GM20431 (cell line): Measurements from ENCODE around the gene C5orf15.

Source experiments
- in situ Hi-C: fragments of 300-500 bp; cut with MseI, MboI; formaldehyde crosslinking; loops from one replicate; pipeline ENCODE4 v1.15.0; 2020; ENCODE audit warnings: low sequenced_read_pairs; ENCODE audit not compliant: unreplicated experiment

Gene C5orf15

GRCh38 chr5:133927300-133928180 is 40.9 kb downstream of the C5orf15 start:
- in situ Hi-C loops: no loop called here

- in situ Hi-C loops: no loop called here
Observed at GRCh38 chr5:133926489-133927299, 41.7 kb downstream of the C5orf15 start.

- in situ Hi-C loops: no loop called here
Observed at GRCh38 chr5:133925866-133926488, 42.4 kb downstream of the C5orf15 start.

DNA sequence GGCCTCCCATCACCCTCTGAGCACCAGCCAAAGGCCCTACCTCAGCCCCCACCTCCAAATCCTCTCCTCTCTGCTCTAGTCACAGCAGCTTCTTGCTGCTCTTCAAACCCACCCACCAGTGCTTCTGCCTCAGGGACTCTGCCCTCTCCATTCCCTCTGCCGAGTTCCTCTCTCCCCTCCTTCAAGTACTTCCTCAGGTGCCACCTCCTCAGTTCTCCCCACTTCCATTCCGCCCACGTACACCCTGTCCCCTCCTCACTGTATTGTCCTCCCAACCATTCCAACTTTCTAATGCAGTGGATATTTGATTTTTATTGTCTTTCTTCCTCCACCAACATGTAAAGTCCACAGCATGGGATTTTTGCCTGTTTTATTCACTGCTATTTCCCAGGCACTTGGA is 43.2 kb downstream of the C5orf15 start:
- in situ Hi-C loops: no loop called here

DNA sequence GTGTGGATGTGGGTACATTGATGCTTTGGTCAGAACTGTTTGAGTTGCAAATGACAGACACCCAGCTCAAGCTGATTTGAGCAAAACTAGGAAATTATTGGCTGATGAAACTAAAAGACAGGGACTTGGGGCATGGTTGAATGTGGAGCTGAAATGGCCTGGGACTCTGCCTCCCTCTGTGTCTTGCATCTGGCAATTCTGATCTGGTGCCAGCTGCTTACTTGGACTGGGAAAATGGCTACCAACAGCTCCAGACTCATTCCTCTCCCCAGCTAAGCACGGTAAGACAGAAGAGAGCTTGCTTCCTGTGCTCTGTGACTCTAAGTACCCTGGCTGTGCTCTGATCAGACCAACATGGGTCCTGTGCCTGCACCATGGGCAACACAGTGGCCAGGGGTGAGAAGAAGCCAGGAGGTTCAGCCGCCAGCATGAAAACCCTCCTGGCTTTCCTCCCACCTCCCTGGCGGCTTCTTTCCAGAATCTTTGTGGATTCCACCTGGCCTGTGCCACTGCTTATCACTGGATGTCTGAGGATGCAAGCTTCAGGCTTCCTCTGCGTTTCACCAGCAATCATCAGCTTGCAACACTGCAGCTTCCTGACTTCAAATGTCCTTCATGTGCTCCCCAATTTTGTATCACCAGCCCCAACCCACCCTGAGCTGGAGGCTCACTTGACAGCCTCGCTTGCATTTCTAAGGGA is 44.1 kb downstream of the C5orf15 start:
- in situ Hi-C loops: no loop called here

- in situ Hi-C loops: no loop called here
Observed at GRCh38 chr5:133921979-133922378, 46.4 kb downstream of the C5orf15 start.

GRCh38 chr5:133921069-133921468 is 47.4 kb downstream of the C5orf15 start:
- in situ Hi-C loops: no loop called here

- in situ Hi-C loops: no loop called here
Observed at GRCh38 chr5:133919148-133920136, 49.0 kb downstream of the C5orf15 start.

GRCh38 chr5:133918731-133919130 is 49.7 kb downstream of the C5orf15 start:
- in situ Hi-C loops: no loop called here

DNA sequence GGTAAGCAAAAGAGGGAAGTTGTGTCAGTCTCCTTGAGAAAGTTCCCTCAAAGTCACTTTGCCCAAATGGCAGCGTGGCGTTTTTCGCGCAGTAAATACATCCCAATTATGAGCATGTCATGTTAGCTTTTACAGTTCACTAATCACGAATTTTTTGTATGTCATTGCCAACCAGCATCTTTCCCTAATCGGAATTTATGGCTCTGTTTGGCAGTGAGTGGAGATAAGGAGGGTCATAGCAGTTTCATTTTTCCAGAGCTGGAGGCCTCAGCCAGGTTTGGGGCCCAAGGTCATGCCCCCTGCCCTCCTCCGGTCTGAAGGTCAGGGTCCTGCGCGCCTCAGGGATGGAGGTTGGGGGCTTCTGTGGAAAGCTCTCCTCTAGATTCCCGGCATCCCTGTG is 50.1 kb downstream of the C5orf15 start:
- in situ Hi-C loops: no loop called here

DNA sequence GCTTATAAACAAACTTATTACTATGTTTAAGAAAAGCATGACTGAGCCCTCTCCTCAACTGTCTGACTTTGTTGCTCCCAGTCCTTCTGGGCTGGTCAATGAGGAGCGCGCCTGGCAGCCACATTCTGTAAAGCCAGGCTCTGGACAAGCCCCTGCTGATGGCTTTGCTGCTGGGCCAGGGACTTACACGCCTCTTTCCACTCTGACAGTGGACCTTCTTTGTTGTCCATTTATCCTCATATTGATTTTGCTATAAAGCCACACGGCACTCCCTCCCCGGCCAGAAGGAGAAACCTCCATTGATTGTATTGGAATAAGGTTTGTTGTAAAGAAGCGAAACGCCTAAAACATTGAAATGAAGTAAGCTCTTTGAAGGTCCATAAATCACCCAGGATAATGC is 50.6 kb downstream of the C5orf15 start:
- in situ Hi-C loops: no loop called here

- in situ Hi-C loops: no loop called here
Observed at GRCh38 chr5:133916914-133917313, 51.5 kb downstream of the C5orf15 start.

- in situ Hi-C loops: no loop called here
Observed at GRCh38 chr5:133916479-133916878, 51.9 kb downstream of the C5orf15 start.

GRCh38 chr5:133914434-133914833 is 54.0 kb downstream of the C5orf15 start:
- in situ Hi-C loops: no loop called here

DNA sequence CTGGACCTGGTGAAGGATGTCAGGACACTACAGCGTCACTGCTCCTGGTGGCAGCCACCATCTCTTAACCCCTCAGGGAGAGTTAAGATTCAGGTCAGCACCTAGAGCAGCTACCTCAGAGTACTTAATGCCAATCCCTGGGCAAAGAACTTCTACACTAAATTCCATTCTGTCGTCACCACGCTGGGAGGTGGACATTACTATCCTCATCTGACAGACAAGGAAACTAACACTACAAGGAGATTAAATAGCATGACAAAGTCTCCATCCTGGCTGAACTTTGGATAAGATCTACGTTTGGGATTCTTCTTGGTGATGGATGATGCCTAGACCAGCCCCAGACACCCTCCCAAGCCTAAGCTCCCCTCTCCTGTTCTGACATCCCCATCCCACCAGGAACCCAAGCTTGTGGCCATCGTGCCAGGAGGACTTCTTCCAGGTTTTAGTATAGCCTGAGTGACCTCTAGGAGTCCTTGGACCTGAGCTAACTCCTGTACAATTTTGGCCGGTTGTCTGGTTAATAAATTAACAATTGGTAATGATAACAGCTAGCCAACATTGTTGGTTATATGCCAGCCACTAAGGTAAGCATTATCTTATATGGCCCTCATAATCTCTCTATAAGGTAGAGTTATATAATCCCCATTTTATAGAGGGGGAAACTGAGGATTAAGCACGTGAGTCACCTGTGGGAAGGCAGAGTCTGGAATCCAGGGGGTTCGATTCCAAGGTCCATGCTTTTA is 54.8 kb downstream of the C5orf15 start:
- in situ Hi-C loops: no loop called here

DNA sequence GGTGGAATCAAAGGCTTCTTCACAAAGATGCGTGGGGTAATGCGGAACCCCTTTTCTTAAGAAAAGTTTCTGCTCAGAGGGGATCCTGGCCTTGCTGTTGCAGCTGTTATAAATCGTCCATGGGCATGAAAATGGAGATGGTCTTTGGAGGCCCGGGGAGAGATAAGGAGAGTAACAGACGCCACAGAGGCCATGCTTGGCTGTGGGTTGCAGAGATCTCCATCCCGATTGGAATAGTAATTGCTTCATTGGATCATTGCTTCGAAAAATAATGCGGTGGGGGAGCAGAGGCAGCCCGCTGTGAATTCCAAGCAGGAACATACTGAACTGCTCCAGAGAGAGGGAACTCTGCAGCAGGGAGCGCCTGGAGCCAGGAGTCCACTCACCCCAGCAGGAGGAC is 55.5 kb downstream of the C5orf15 start:
- in situ Hi-C loops: no loop called here

DNA sequence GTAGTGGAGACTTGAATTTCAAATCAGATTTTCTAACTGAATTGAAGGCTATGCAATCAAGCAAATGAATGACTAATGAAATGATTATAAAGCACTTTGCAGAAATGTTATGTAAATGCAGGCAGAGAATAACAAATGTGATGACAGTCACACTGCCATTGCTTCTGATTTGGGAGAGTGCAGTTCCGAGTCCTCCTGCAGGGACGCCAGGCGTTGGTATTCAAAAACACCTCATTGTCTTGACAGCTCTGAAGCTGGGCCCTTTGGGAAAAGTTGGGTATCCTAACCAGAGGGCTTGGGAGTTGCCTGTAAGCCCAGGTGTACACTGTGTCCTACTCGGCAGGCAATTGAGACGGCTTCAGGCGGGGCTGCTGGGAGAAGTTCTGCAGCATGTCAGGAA is 57.9 kb downstream of the C5orf15 start:
- in situ Hi-C loops: no loop called here

DNA sequence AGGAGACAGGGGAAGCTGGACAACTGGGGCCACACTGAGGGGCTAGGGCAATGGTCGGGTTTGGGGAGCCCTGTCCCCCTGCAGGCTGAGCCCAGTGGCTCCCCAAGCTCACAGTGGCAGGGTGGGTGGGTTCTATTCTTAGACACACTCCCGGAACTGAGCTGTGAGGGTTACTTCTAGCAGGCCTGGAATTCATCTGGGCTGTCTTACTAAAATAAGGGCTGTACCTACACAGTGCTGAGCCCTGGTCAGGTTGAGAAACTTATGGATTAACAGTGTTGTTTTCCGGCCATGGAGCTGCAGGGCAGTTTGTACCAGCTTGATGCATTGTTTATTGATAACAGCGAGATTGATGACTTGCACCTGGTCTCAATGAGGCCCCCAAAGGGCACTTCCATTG is 58.8 kb downstream of the C5orf15 start:
- in situ Hi-C loops: no loop called here
